HCEC 1CT (cell line): ENCODE data around the gene OR5AU1.

Experiments
- DNase-seq: peaks from one replicate; pipeline ENCODE4 v3.0.0-alpha.2; 2017

Gene OR5AU1

DNA sequence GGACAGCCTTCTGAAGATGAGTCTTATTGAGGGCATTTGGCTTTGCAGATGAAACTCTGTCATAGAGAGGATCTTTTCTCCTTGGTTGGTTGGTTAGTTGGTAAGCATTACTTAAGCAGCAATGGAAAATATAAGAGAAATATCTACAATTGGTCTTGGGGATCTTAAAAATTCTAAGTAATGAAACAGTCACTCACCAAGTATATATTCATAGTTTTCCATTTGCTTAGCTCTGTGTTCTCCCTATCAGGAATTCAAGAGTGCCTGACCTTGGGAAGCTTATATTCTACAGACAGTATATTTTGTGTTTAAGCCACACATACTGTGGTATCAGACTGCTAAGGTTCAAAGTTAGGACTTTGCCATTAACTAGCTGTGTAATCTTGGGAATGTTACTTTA, at the start of gene OR5AU1:
TSS of gene OR5AU1 (minus strand) at position 101 of the 400 bp plus-strand sequence. CDS start 191 bp downstream, outside the sequence.
- DNase-seq = no peak

DNA sequence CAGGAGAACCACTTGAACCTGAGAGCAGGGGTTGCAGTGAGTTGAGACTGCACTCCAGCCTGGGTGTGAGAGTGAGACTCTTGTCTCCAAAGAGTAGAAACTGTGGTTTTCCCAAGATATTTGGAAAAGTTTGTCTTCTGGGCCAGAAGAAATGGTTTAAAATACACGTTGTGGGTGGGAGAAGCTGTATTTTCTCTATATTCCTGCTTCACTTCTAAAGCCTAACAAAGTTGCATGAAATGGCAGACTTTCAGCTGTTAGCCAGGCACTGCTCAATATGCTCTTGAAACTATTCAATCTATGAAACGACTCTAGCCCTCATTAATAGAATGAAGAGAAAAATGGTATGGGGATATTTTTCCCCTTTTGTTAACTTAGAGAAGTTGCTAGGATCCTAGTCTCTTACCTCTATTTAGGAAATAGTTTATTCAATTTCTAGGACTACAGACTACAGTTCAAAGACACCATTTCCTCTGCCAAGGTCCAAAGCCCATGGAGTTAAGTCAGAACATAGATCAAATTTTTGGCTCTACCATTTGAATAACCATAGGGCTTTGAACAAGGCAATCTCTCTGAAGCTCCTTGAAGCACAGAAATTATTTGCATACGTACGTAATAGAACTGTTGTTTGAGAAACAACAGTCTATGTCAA, 49.3 kb upstream of the OR5AU1 start:
- DNase-seq = no peak

DNA sequence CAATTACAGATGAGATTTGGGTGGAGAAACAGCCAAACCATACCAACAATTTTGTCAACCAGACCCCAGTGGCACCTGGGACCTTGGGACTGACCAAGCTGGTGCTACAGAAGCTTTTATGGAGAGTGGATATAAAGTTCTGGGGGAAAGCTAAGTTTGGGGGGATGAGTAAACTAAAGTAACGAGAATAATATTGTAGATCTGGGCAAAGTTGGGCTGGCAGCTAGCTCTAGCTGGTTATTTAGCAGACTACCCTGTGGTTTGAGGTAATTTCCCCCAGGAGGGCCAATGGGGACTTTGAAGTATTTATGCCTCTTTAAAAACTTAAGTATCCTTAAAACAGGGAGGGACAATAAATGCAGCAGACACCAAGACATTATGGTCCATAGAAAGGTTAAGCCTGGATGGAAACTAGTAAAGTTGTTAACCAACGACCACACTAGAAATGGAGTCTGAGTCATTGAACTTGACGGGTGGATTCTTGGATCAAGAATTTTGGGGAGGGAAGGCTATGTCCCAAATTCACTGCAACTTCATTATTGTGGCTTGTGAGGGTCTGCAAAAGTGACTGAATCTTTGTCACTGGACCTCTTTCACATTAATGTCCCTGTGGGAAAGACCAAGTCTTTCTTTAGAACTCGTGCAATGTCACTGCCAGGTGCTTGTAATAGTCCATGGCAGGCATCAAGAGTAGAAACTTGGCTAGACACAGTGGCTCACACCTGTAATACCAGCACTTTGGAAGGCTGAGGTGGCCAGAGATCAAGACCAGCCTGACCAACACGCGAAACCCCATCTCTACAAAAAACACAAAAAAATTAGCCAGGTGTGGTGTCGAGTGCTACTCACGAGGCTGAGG, 48.5 kb upstream of the OR5AU1 start:
- no peak for DNase-seq

DNA sequence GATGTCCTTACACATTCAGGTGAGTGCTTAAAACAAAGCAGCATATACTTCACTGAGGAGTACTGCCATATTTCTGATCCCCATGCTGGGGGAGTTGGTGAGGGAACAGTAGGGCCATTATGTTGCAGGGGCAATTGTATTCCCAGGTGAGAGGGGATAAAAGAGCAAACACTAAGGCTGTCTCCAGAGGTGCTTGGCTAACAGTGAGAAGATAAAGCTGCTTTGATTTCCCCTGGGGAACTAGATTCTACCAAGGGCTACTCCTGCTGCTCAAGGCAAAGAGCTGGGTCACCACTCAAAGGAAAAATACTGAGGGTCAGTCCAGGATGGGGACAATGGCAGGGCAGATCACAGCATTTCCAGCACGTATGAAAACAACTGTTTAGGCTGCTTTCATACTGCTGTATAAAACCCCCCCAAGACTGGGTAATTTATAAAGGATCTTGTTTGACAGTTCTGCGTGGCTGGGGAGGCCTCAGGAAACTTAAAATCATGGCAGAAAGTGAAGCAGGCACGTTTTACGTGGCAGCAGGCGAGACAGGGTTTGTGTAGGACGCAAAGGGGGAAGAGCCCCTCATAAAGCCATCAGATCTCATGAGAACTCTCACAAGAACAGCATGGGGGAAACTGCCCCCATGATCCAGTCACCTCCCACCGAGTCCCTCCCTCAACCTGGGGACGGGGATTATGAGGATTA, 47.8 kb upstream of the OR5AU1 start:
- no peak for DNase-seq

DNA sequence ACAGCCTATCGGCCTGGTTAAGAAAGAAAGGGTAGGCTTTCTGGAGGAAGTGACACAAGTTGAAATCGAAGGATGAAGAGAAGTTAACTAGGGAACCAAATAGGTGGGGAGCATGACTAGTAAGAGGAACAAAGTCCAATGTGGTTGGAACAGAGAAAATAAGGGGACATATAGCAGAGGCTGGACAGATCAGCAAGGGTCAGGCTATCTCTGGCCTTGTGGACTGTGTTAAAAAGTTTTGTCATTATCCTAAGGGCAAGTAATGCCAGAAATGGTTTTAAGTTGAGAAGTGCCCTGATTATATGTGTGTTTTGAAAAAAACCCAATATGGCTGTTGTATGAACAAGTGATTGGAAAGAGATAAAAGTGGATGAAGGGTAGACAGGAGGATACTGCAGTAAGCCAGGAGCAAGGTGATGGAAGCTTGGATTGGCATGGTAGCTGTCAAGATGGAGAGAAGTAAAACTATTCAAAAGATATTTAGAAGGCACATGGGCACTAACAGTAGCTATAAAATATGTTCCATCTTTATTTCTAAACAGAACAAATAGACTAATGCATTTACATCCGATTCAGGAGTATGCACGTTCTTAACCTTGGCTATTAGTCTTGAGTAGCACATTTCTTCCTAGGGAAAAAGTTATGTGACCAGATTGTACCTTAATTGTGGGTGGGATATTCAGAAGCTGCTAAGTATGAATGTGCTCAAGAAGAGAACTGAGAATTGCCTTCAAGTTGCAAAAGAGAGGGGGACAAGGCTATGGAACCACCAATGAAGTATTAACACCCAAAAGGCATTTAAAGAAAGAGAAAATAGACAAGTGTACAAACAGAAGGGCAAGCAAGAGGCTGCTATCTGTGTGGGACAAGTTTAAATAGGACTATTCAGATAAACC, 46.8 kb upstream of the OR5AU1 start:
- no peak for DNase-seq

DNA sequence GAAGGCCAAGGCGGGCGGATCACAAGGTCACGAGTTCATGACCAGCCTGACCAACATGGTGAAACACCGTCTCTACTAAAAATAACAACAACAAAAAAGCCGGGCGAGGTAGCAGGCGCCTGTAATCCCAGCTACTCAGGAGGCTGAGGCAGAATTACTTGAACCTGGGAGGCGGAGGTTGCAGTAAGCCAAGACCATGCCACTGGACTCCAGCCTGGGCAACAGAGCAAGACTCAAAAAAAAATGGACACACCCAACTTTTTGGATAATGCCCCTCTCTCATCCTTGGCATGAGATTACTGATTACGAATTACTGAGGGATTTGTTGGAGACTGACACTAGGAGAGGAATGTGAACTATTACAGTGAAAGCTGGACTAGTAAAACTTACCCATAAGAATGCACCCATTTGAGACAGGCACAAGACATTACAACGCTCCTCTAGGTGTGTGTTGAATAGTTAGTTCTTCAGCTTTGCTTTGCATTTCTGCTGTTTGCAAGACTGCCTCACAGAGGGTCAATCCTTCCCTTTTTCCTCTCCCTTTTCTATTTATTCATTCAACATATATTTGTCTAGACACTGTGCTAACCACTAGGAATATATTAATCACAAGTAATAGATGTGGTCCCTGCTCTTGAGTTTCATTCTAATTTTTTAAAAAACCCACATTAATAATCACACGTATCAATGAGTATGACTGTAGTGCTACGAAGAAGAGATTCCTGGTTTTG, 46.0 kb upstream of the OR5AU1 start:
- DNase-seq = no peak

DNA sequence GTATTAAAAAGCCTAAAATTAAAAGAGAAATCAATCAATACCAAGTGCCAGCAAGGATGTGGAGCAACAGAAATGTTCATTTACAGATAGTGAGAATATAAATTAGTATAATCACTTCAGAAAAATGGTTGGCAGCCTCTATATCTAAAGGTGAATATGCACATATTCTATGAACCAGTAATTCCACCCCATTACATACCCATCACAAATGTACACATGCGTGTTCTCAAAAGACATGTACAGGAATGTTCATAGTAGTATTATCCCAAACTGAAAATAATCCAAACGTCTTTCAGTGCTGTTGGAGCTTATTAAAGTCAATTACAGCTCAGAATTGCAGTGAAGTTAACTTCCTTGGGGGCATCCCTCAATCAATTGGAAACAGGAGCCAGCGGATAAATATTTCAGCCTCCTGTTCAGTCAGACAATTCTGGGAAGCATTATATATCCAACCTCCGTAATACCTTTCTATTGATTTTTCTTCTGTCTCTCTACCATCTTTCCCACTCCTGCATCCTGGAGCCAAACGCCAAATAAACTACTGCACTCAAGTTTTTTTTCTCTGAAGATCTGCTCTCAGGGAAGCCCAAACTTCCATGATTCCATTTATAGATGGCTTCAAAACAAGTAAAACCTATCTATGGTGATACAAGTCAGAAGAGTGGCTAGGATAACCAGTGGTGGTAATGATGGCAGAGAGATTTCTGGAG, 45.0 kb upstream of the OR5AU1 start:
- DNase-seq = no peak

DNA sequence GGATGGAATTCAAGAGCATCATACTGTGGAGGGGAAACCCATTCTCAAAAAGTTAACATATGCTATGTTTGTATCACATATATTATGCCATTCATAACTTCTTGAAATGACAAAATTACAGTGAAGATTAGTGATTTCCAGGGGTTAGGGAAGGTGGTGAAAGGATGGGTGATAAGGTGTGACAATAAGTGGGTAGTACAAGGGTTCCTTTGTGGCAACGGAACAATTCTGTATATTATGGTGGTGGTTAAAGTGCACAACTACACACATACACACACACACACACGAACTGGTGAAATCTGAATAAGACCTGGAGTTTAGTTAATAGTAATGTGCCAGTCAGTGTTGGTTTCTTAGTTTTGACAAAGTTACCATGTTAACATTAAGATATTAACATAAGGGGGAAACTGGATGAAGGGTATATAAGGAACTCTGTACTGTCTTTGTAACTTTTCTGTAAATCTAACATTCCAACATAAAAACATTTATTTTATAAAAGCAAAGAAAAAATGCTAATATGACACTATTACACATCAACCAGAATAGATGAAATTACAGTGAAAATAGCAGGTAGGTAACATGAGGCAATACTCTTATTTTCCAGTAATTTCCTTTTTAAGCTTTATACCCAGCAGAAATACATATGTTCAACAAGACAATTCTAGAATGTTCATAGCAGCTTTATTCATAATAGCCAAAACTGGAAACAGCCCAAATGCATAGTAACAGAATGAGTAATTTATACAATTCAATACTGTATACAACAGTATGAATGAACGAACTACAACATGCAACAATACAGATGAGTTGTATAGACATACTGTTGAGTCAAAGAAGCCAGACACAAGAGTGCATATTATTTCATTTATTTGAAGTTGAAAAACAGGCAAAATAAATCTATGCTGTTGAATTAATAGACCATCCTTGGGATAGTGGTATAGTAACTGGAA, 44.0 kb upstream of the OR5AU1 start:
- DNase-seq = peak; percentile 32

DNA sequence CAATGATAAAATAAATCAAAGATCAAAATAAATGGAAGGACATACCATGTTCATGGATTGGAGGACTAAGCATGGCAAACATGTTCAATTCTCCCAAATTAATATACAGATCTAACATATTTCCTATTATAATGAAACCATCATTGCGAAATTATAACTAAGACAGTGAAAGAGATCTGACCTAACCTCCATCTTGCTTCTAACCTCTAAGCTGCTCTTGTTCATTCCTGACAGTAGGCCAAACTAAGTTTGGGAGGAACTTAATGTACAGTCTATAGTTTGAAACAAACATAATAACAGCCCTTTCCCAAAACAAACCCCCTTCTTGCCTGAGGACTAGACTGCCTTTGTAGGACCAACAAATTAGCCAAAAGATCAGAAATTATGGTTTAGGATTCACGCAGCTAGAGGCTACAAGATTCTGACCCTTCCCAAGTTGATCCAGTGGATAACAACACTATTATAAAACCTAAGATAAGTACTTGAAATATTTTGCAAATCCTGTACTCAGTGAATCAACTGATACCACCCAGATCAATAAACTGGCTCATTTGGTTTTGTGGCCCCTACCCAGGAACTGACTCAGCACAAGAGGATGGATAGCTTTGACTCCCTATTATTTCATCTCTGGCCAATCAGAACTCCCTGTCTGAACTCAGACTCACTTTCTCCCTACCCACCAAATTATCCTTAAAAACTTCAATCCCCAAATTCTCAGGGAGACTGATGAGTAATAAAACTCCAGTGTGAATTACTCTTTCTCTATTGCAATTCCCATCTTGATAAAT, 41.7 kb upstream of the OR5AU1 start:
- no peak for DNase-seq

DNA sequence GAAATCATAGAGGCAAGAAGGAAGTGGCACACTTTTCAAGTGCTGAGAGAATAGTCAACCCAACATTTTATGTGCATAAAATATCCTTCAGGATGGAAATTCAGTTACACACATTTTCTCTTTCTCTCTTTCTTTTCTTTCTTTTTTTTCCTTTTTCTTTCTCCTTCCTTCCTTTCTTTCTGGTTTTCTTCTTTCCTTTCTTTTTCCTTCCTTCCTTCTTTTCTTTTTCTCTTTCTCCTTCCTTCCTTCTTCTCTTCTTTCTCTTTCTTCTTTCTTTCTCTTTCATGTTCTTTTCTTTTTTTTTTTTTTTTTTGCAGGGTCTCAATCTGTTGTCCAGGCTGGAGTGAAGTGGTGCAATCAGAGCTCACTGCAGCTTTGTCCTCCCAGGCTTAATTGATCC, 38.7 kb upstream of the OR5AU1 start:
- DNase-seq = no peak

DNA sequence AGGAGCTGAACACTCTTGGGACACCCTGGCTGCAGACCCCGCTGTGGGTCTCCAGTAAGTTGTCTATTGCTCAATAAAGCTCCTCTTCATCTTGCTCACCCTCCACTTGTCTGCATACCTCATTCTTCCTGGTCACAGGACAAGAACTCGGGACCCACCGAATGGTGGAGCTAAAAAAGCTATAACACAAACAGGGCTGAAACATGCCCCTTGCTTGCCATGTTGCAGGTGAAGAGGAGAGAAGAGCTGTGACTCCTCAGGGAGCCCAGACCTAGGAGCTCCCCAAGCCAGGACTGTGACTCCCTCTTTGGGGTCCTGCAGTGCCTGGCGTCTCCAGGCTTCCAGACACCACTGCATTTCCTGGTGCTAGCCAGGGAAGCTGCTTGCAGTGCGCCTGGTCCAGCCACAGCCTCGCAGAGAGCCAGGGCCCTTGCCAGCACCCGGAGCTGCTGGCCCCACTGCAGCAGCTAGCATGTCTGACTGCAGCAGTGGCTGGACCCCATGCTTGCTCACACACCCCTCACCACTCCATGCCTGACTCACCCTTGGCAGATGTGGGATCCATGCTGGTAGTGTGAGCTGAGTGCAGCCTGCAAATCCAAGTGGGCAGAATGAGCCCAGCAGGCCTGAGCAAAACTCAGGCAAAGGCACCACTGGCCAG, 37.1 kb upstream of the OR5AU1 start:
- no peak for DNase-seq

DNA sequence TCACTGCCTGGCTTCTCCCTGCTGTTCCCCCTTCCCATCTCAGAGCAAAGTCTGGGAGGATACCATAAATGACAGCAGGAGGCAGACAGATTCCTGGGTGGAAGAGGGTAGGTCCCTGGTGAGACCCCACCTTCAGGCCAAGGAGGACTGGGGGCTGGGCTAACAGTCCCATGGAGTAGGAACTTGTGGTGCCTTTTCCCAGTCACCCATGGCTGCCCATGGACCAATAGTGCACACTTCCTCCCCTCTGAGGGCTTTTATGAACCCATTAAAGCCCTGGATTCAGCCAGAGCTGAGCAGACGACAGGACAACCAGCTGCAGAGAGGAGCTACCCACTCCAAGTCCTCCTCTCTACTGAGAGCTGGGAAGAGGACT, 36.6 kb upstream of the OR5AU1 start:
- no peak for DNase-seq

DNA sequence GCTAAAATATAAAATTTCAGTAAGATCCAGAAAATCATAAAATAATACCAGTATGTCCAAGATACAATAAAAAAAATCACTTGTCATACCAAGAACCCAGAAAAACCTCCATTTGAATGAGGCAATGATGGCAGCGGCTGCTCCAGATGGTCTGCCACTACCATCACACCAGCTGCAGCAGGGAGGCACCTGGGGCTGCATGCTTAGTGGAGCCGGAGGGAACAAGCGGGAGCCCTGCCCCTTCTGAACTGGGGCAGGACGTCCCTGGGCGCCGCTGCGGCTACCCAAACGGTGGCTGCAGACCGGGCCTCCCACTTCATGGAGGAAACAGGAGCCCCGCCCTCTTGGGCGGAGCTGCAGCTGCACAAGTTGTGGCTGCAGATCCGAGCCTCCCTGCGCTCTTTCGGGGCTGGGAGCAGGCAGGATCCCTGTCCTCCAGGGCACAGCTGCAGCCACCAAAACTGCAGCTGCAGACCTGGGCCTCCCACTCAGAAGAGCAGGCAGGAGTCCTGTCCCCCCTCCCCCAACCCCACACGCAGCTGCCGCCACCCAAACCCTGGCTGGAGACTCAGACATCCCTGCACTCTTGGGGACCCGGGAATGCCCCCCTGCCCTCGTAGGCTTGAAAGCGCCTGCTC, 36.1 kb upstream of the OR5AU1 start:
- DNase-seq = peak; percentile 42

DNA sequence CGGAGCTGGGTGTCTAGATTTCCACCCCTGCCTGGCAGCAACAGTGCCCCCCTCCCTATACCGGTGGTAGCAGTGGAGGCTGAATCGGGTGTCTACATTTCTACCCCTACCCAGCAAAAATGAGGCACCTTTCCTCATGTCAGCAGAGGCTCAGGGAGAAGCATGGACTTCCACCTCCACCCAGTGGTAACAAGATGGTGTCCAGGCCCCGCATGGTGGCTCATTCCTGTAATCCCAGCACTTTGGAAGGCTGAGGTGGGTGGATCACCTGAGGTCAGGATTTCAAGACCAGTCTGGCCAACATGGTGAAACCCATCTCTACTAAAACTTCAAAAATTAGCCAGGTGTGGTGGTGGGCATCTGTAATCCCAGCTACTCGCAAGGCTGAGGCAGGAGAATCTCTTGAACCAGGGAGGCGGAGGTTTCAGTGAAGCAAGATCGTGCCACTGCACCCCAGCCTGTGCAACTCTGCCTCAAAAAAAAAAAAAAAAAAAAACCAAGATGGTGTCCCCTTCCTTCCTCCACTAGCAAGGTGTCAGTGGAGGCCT, 35.5 kb upstream of the OR5AU1 start:
- no peak for DNase-seq

DNA sequence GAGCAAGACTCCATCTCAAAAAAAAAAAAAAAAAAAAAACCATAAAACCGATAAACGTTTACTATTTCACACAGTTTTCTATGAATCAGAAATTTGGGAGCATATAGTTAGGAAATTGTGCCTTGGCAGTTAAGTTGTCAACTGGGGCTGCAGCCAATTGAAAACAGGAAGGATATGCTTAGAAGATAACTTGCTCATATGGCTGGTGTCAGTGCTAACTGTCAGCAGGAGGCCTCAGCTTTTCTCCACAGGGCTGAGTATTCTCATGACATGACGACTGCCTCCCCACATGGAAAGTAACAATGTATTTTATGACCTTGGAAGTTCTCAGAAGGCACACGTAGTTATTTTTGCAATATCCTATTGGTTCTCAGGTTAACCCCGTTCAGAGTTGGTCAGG, 29.6 kb upstream of the OR5AU1 start:
- DNase-seq = no peak

DNA sequence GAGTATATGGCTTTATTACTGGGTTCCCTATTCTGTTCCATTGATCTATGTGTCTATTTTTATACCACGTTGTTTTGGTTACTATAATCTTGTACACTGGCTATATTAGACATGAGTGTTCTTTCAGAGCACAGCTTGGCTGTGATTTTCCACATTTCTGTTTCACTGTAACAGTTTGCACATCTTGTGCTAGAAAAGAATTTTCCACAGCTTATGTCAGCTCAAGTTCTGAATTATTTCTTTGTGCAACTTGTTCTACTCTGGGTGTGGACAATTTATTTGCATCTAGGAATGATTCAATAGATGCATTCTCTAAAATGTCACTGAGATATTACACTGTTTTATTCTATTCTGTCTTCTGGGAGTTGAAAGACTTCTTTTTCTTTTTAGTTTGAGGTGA, 28.4 kb upstream of the OR5AU1 start:
- no peak for DNase-seq

DNA sequence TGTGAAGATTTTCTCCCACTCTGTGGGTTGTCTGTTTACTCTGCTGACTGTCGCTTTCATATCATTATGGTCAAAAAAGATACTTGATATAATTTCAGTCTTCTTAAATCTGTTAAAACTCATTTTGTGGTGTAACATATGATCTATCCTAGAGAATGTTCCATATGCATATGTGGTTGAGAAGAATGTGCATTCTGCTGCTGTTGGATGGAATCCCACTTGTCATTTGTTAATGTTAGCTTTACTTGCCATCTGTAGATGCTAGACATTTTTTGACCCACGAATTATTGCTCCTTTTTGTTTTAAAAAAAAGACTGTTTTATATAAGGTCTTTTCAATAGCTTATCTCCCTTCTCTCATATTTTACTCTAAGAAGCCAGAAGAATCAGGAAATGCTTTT, 26.3 kb upstream of the OR5AU1 start:
- DNase-seq = no peak

DNA sequence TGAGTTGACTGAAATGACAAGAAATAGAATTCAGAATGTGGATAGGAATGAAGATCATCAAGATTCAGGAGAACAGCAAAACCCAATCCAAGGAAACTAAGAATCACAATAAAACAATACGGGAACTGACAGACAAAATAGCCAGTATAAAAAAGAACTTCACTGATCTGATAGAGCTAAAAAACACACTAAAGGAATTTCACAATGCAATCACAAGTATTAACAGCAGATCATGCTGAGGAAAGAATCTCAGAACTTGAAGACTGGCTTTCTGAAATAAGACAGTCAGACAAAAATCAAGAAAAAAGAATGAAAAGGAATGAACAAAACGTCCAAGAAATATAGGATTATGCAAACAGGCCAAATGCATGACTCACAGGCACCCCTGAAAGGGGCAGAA, 15.3 kb upstream of the OR5AU1 start:
- no peak for DNase-seq
